GM10266 (cell line): Measurements from ENCODE around the gene CEBPG.

Source experiments
- DNase-seq: peaks from one replicate; pipeline ENCODE4 v3.0.0; 2012; ENCODE audit errors: extremely low spot score
- CTCF ChIP-seq: IDR thresholded peaks from 2 replicates; pipeline ENCODE4 v1.5.1; 2012; ENCODE audit warnings: mild to moderate bottlenecking, low read depth; ENCODE audit not compliant: control insufficient read depth, insufficient read depth; ENCODE audit errors: missing control alignments

The CEBPG gene

GRCh38 chr19:33411621-33412180 lies 38.2 kb downstream of the CEBPG start:
- TF ChIP-seq CTCF, result no peak

GRCh38 chr19:33412601-33413425 lies 39.3 kb downstream of the CEBPG start:
- no peak for TF ChIP-seq CTCF
- DNase-seq, result no peak

More at GRCh38 chr19:33411621-33412180, 38.2 kb downstream of the CEBPG start:
- no peak for DNase-seq

GRCh38 chr19:33413426-33413725 lies 39.9 kb downstream of the CEBPG start:
- no peak for TF ChIP-seq CTCF

GRCh38 chr19:33413868-33414666 lies 40.6 kb downstream of the CEBPG start:
- no peak for TF ChIP-seq CTCF

More at GRCh38 chr19:33413426-33413725, 39.9 kb downstream of the CEBPG start:
- DNase-seq, result no peak

GRCh38 chr19:33414667-33415605 lies 41.4 kb downstream of the CEBPG start:
- DNase-seq, result no peak
- no peak for TF ChIP-seq CTCF

More at GRCh38 chr19:33413868-33414666, 40.6 kb downstream of the CEBPG start:
- DNase-seq, result no peak

GRCh38 chr19:33416307-33417215 lies 43.1 kb downstream of the CEBPG start:
- TF ChIP-seq CTCF, result peak; percentile 72
- peak; percentile 84 for DNase-seq
